B cell (primary cell): Measurements from ENCODE around the gene C8A.

Experiments used
- CTCF ChIP-seq: fragments of 200-600 bp; IDR thresholded peaks from one replicate; pipeline ENCODE4 v1.8.0; 2022; ENCODE audit warnings: antibody characterized with exemption, mild to moderate bottlenecking
- EZH2 ChIP-seq: IDR thresholded peaks from 2 replicates; pipeline ENCODE4 v1.6.1; 2012; ENCODE audit warnings: borderline replicate concordance, low read depth, mild to moderate bottlenecking, moderate library complexity, low read length; ENCODE audit not compliant: insufficient read depth, poor library complexity, severe bottlenecking

- TF ChIP-seq CTCF (no peak), EZH2 (no peak)
Measured at GRCh38 chr1:56923201-56923600, 68.6 kb downstream of the C8A start.
